Breast epithelium (tissue), 4 donors: ENCODE results near the gene CCDC30. TPM values are rescaled to one million over a fixed set of nuclear protein-coding genes. Genes with fewer than 3 reads are reported as not detected.

Experiments used
- DNase-seq, 2 donors: peaks; one replicate each; pipeline ENCODE4 v3.0.0-alpha.2; 2019; ENCODE audit warnings: low spot score in 2 of 2
- H3K27ac ChIP-seq, 2 donors: fragments of 200-600 bp; sonication (generic) in 1 of 2; one replicate each; pipeline ENCODE4 v1.5.1; 2016 to 2019; ENCODE audit warnings: mild to moderate bottlenecking in 1 of 2
- H3K27me3 ChIP-seq, 2 donors: fragments of 200-600 bp; sonication (generic) in 1 of 2; one replicate each; pipeline versions ENCODE4 v1.5.1 to v1.6.0; 2017 to 2019; ENCODE audit warnings: control low read depth in 1 of 2, mild to moderate bottlenecking in 1 of 2
- H3K36me3 ChIP-seq: fragments of 200-600 bp; one replicate; pipeline ENCODE4 v1.5.1; 2019
- H3K4me1 ChIP-seq, 2 donors: fragments of 200-600 bp; sonication (generic); one replicate each; pipeline ENCODE4 v1.5.1; 2016 to 2019; ENCODE audit warnings: control low read depth in 1 of 2
- H3K4me3 ChIP-seq, 3 donors: fragments of 200-600 bp; sonication (generic); 1 replicate in 2 of 3; 2 replicates in 1 of 3; pipeline ENCODE4 v1.5.1; 2016 to 2019; ENCODE audit warnings: mild to moderate bottlenecking in 3 of 3, moderate library complexity in 2 of 3
- H3K9me3 ChIP-seq, 2 donors: fragments of 200-600 bp; sonication (generic) in 1 of 2; one replicate each; pipeline ENCODE4 v1.5.1; 2016 to 2019; ENCODE audit warnings: control low read depth in 1 of 2
- POLR2A ChIP-seq: fragments of 450-650 bp; IDR thresholded peaks from one replicate; pipeline ENCODE4 v1.6.1; 2016; ENCODE audit warnings: antibody characterized with exemption, mild to moderate bottlenecking, moderate library complexity
- POLR2AphosphoS5 ChIP-seq, 3 donors: sonication (generic); formaldehyde crosslinking; IDR thresholded peaks; one replicate each; pipeline ENCODE4 v1.6.1; 2017; ENCODE audit warnings: antibody characterized with exemption in 3 of 3
- intact Hi-C: fragments of 100-400 bp; cut with DNase I; formaldehyde crosslinking; loops from one replicate; pipeline ENCODE4 v1.15.1; 2023; ENCODE audit warnings: low total_unique reads
- total RNA-seq, 3 donors: library from RNA; depleted of rRNA; stranded (reverse); fragments of >200 nt; gene quantifications; one replicate each; pipeline ENCODE4 v1.1.0, GENCODE V29; 2016
- TF ChIP-seq, protein P1 (sequence below), 3 donors: fragments of 450-650 bp; IDR thresholded peaks; one replicate each; pipeline ENCODE4 v1.5.1; 2016 to 2017; ENCODE audit warnings: antibody characterized with exemption in 3 of 3, mild to moderate bottlenecking in 3 of 3, moderate library complexity in 3 of 3

The CCDC30 gene
- total RNA-seq, 3 donors from 2014 or later, result 3.4 to 15.4 (median 14.0) TPM

- peaks cover 0 to 8% of the 10 kb centered on the region in 2 donors for H3K4me1 ChIP-seq
- H3K27ac ChIP-seq, result no peak overlapping the region
- no peak overlapping the region for H3K4me3 ChIP-seq
- TF ChIP-seq POLR2AphosphoS5 (IDR thresholded peaks at IDR 0.05) (no peak), POLR2A (no peak)
- TF ChIP-seq, protein P1, sequence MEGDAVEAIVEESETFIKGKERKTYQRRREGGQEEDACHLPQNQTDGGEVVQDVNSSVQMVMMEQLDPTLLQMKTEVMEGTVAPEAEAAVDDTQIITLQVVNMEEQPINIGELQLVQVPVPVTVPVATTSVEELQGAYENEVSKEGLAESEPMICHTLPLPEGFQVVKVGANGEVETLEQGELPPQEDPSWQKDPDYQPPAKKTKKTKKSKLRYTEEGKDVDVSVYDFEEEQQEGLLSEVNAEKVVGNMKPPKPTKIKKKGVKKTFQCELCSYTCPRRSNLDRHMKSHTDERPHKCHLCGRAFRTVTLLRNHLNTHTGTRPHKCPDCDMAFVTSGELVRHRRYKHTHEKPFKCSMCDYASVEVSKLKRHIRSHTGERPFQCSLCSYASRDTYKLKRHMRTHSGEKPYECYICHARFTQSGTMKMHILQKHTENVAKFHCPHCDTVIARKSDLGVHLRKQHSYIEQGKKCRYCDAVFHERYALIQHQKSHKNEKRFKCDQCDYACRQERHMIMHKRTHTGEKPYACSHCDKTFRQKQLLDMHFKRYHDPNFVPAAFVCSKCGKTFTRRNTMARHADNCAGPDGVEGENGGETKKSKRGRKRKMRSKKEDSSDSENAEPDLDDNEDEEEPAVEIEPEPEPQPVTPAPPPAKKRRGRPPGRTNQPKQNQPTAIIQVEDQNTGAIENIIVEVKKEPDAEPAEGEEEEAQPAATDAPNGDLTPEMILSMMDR (IDR thresholded peaks at IDR 0.05), result no peak
- no peaks in the 10 kb centered on the region for H3K27me3 ChIP-seq
- intact Hi-C loops, result no loop called here
- no peaks in the 10 kb centered on the region for H3K36me3 ChIP-seq
- DNase-seq, result no peak
- no peaks in the 10 kb centered on the region for H3K9me3 ChIP-seq
These were observed 43.0 kb upstream of the CCDC30 start for GRCh38 chr1:42420121-42420520.

DNA sequence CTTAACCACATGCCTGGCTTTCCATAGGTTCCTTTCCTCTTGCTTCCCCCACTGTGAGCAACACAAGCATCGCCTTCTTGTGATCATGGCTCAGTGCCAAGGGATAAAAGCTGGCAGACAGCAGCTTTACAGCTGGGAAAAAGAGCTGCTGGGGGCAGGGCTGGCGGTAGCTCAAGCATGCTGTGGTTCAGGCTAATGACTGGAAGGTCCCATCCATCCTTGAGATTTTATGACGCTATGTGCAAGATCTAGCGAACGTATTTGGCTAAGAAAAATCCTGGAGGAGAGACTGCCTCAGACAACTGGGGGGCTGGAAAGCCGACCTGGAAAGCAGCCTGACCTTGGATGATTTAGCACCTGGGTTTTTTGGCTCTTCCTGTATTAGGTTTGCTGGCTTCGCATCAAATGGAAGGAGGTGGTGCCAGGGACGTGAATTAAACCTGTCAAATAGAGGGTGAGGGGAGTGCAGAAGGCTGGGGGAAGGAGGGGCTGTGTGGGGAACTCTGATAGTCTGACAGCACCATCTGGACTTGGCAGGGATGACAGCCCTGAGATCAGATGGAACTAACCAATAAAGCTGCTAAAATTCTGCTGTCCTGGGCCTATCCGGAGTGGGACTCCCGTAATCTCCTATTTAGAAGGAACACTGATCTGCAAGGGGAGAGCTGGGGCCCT lies 42.0 kb upstream of the CCDC30 start:
- no peaks in the 10 kb centered on the region for H3K27me3 ChIP-seq
- intact Hi-C loops, result no loop called here
- no peaks in the 10 kb centered on the region for H3K9me3 ChIP-seq
- no peak overlapping the region for H3K4me3 ChIP-seq
- TF ChIP-seq, protein P1 (IDR thresholded peaks at IDR 0.05), result no peak
- TF ChIP-seq POLR2AphosphoS5 (IDR thresholded peaks at IDR 0.05) (no peak), POLR2A (no peak)
- DNase-seq, result peak in 1 of 2 donors; percentile 55
- H3K4me1 ChIP-seq, result peaks cover 0 to 8% of the 10 kb centered on the region in 2 donors
- H3K27ac ChIP-seq, result no peak overlapping the region
- no peaks in the 10 kb centered on the region for H3K36me3 ChIP-seq

DNA sequence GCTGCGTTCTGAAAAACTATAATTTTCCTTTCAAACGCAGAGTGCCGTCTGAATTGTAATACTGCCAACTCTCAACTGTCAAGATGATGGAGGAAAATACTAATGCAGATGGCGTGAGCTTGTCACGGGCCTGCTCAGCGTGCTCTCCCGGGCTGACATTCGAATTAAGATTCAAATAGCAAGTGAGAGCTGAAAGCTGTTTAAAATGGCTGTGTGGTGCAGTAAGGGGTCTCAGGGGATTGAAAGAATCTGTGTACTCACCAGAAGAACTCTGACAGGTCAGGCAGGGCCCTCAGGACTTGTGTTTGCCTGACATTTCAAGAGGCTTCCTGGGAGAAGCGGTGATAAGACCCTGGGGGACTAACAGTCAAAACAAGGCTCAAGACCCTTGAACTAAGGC lies 40.3 kb upstream of the CCDC30 start:
- H3K36me3 ChIP-seq, result no peaks in the 10 kb centered on the region
- no peaks in the 10 kb centered on the region for H3K9me3 ChIP-seq
- H3K4me1 ChIP-seq, result peaks cover 0 to 8% of the 10 kb centered on the region in 2 donors
- intact Hi-C loops, result no loop called here
- no peak for TF ChIP-seq POLR2AphosphoS5 (IDR thresholded peaks at IDR 0.05)
- DNase-seq, result no peak
- H3K4me3 ChIP-seq, result no peak overlapping the region
- H3K27ac ChIP-seq, result no peak overlapping the region
- no peaks in the 10 kb centered on the region for H3K27me3 ChIP-seq

GRCh38 chr1:42423681-42424080 lies 39.4 kb upstream of the CCDC30 start:
- Histone ChIP-seq H3K27me3 (no peaks in the 10 kb centered on the region), H3K9me3 (no peaks in the 10 kb centered on the region), H3K36me3 (no peaks in the 10 kb centered on the region), H3K4me3 (no peak overlapping the region), H3K4me1 (peaks cover 0 to 8% of the 10 kb centered on the region in 2 donors), H3K27ac (no peak overlapping the region)
- DNase-seq, result no peak
- intact Hi-C loops, result no loop called here
- TF ChIP-seq POLR2A (no peak), POLR2AphosphoS5 (IDR thresholded peaks at IDR 0.05) (no peak)
- TF ChIP-seq, protein P1 (IDR thresholded peaks at IDR 0.05), result no peak

DNA sequence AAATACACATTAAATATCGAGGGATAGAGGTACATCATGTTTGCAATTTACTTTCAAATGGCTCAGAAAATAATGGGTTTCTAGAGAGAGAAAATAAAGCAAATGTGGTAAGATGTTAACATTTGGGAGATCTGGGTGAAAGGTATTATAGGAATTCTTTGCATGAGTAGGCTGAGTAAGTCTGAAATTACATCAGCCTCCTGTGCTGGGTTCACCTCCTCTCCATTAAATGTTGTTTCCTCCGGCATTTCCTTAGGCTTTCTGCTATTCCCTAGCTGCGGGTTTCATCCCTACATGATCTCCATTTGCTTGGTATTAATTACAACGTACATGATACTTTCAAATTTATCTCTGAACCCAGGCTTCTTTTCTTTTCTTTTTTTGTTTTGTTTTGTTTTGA lies 38.9 kb upstream of the CCDC30 start:
- DNase-seq, result no peak
- intact Hi-C loops, result no loop called here
- Histone ChIP-seq H3K4me3 (no peak overlapping the region), H3K36me3 (no peaks in the 10 kb centered on the region), H3K4me1 (peaks cover 0 to 8% of the 10 kb centered on the region in 2 donors), H3K27ac (no peak overlapping the region), H3K9me3 (no peaks in the 10 kb centered on the region), H3K27me3 (no peaks in the 10 kb centered on the region)
- TF ChIP-seq, protein P1 (IDR thresholded peaks at IDR 0.05), result no peak
- no peak for TF ChIP-seq POLR2AphosphoS5 (IDR thresholded peaks at IDR 0.05)
- no peak for TF ChIP-seq POLR2A
